ENCODE data around the gene TGFBR1.

DNA sequence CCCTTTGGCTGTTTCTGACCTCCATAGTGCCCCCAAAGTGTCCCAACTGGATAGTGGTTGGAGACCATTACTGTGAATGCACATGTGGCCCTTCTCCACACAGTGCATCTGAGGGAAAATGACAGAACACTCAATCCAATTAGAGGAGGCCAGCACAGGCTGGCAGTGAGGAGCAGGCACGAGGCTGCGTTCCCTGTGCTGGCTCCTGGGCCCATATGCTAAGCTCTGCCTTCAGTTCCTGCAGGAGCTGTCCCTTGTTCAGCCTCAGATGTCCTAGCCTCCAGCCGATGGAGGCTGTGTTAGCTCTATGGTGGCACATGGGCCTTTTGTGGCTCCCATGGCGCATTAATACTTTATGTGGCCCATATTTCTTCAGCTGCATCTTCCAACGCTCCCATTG lies 81.0 kb downstream of the TGFBR1 start:
- TF ChIP-seq, protein P1, sequence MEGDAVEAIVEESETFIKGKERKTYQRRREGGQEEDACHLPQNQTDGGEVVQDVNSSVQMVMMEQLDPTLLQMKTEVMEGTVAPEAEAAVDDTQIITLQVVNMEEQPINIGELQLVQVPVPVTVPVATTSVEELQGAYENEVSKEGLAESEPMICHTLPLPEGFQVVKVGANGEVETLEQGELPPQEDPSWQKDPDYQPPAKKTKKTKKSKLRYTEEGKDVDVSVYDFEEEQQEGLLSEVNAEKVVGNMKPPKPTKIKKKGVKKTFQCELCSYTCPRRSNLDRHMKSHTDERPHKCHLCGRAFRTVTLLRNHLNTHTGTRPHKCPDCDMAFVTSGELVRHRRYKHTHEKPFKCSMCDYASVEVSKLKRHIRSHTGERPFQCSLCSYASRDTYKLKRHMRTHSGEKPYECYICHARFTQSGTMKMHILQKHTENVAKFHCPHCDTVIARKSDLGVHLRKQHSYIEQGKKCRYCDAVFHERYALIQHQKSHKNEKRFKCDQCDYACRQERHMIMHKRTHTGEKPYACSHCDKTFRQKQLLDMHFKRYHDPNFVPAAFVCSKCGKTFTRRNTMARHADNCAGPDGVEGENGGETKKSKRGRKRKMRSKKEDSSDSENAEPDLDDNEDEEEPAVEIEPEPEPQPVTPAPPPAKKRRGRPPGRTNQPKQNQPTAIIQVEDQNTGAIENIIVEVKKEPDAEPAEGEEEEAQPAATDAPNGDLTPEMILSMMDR (IDR thresholded peaks at IDR 0.05) = no peak
- TF ChIP-seq FOSL2 (IDR thresholded peaks at IDR 0.05; ENCODE audit: borderline replicate concordance, low read depth) (no peak), EP300 (IDR thresholded peaks at IDR 0.05; ENCODE audit: borderline replicate concordance in 1 of 2, low read depth in 1 of 2, low read length in 1 of 2) (no peak; a peak in 1 of 4 replicates), RFX5 (IDR thresholded peaks at IDR 0.05; ENCODE audit: low read length) (no peak), POLR2AphosphoS5 (IDR thresholded peaks at IDR 0.05; ENCODE audit: low read depth, low read length) (no peak), RXRA (IDR thresholded peaks at IDR 0.05; ENCODE audit: borderline replicate concordance, low read depth) (no peak), GABPA (IDR thresholded peaks at IDR 0.05; ENCODE audit: low read depth) (no peak)
- TF ChIP-seq, protein P2, sequence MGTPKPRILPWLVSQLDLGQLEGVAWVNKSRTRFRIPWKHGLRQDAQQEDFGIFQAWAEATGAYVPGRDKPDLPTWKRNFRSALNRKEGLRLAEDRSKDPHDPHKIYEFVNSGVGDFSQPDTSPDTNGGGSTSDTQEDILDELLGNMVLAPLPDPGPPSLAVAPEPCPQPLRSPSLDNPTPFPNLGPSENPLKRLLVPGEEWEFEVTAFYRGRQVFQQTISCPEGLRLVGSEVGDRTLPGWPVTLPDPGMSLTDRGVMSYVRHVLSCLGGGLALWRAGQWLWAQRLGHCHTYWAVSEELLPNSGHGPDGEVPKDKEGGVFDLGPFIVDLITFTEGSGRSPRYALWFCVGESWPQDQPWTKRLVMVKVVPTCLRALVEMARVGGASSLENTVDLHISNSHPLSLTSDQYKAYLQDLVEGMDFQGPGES (IDR thresholded peaks at IDR 0.05; ENCODE audit: low read depth, low read length) = no peak
- TF ChIP-seq, protein P3, sequence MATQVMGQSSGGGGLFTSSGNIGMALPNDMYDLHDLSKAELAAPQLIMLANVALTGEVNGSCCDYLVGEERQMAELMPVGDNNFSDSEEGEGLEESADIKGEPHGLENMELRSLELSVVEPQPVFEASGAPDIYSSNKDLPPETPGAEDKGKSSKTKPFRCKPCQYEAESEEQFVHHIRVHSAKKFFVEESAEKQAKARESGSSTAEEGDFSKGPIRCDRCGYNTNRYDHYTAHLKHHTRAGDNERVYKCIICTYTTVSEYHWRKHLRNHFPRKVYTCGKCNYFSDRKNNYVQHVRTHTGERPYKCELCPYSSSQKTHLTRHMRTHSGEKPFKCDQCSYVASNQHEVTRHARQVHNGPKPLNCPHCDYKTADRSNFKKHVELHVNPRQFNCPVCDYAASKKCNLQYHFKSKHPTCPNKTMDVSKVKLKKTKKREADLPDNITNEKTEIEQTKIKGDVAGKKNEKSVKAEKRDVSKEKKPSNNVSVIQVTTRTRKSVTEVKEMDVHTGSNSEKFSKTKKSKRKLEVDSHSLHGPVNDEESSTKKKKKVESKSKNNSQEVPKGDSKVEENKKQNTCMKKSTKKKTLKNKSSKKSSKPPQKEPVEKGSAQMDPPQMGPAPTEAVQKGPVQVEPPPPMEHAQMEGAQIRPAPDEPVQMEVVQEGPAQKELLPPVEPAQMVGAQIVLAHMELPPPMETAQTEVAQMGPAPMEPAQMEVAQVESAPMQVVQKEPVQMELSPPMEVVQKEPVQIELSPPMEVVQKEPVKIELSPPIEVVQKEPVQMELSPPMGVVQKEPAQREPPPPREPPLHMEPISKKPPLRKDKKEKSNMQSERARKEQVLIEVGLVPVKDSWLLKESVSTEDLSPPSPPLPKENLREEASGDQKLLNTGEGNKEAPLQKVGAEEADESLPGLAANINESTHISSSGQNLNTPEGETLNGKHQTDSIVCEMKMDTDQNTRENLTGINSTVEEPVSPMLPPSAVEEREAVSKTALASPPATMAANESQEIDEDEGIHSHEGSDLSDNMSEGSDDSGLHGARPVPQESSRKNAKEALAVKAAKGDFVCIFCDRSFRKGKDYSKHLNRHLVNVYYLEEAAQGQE (IDR thresholded peaks at IDR 0.05; ENCODE audit: low read depth, low read length) = no peak
- TF ChIP-seq, protein P4, sequence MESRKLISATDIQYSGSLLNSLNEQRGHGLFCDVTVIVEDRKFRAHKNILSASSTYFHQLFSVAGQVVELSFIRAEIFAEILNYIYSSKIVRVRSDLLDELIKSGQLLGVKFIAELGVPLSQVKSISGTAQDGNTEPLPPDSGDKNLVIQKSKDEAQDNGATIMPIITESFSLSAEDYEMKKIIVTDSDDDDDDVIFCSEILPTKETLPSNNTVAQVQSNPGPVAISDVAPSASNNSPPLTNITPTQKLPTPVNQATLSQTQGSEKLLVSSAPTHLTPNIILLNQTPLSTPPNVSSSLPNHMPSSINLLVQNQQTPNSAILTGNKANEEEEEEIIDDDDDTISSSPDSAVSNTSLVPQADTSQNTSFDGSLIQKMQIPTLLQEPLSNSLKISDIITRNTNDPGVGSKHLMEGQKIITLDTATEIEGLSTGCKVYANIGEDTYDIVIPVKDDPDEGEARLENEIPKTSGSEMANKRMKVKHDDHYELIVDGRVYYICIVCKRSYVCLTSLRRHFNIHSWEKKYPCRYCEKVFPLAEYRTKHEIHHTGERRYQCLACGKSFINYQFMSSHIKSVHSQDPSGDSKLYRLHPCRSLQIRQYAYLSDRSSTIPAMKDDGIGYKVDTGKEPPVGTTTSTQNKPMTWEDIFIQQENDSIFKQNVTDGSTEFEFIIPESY (IDR thresholded peaks at IDR 0.05; ENCODE audit: borderline replicate concordance, low read depth) = no peak
